ENCODE measurements around the gene SETBP1. TPM values are rescaled to one million over a fixed set of nuclear protein-coding genes. Genes with fewer than 3 reads are reported as not detected.

Gene SETBP1
- total and polyA plus RNA-seq, 3 donors from 2014 or later, result 6.2 to 34.7 (median 33.1) TPM

- no peaks in the 10 kb centered on the region for H3K36me3 ChIP-seq (ENCODE audit: low read depth, missing control alignments)
- TF ChIP-seq CTCF (IDR thresholded peaks at IDR 0.05), result no peak
- no peak for TF ChIP-seq POLR2A (IDR thresholded peaks at IDR 0.05)
- H3K4me1 ChIP-seq, result peaks cover 11% of the 10 kb centered on the region
- intact Hi-C loops (cut with DNase I; ENCODE audit: low total_unique reads), result no loop called here
- H3K9me3 ChIP-seq, result no peaks in the 10 kb centered on the region
- no peak overlapping the region for H3K27ac ChIP-seq
- H3K27me3 ChIP-seq, result no peaks in the 10 kb centered on the region
- DNase-seq, result no peak
- no peak overlapping the region for H3K4me3 ChIP-seq
Measured at GRCh38 chr18:44687421-44687820, 6.7 kb downstream of the SETBP1 start.

GRCh38 chr18:44689736-44690135 is 9.0 kb downstream of the SETBP1 start:
- H3K4me1 ChIP-seq, result no peaks in the 10 kb centered on the region
- no peak overlapping the region for H3K27ac ChIP-seq
- TF ChIP-seq POLR2A (IDR thresholded peaks at IDR 0.05) (no peak), CTCF (IDR thresholded peaks at IDR 0.05) (no peak)
- no peak overlapping the region for H3K4me3 ChIP-seq
- 89 to 98% methylated on average over 3 of the region's 3 CpGs for WGBS, 2 donors
- H3K9me3 ChIP-seq, result no peaks in the 10 kb centered on the region
- H3K27me3 ChIP-seq, result no peaks in the 10 kb centered on the region
- no peaks in the 10 kb centered on the region for H3K36me3 ChIP-seq (ENCODE audit: low read depth, missing control alignments)
- intact Hi-C loops (cut with DNase I; ENCODE audit: low total_unique reads), result no loop called here
- DNase-seq, result no peak

GRCh38 chr18:44691148-44691925 is 10.6 kb downstream of the SETBP1 start:
- DNase-seq, result no peak
- no peaks in the 10 kb centered on the region for H3K36me3 ChIP-seq (ENCODE audit: low read depth, missing control alignments)
- TF ChIP-seq CTCF (IDR thresholded peaks at IDR 0.05) (no peak), POLR2A (IDR thresholded peaks at IDR 0.05) (no peak)
- H3K4me1 ChIP-seq, result peaks cover 13% of the 10 kb centered on the region
- 81 to 86% methylated on average over 4 of the region's 4 CpGs for WGBS, 2 donors
- no peak overlapping the region for H3K4me3 ChIP-seq
- H3K27me3 ChIP-seq, result no peaks in the 10 kb centered on the region
- intact Hi-C loops (cut with DNase I; ENCODE audit: low total_unique reads), result no loop called here
- H3K27ac ChIP-seq, result no peak overlapping the region
- no peaks in the 10 kb centered on the region for H3K9me3 ChIP-seq

GRCh38 chr18:44693030-44693784 is 12.5 kb downstream of the SETBP1 start:
- Histone ChIP-seq H3K27me3 (no peaks in the 10 kb centered on the region), H3K27ac (no peak overlapping the region), H3K9me3 (no peaks in the 10 kb centered on the region), H3K4me3 (no peak overlapping the region), H3K36me3 (ENCODE audit: low read depth, missing control alignments) (no peaks in the 10 kb centered on the region), H3K4me1 (peaks cover 26% of the 10 kb centered on the region)
- no peak for TF ChIP-seq POLR2A (IDR thresholded peaks at IDR 0.05)
- no peak for TF ChIP-seq CTCF (IDR thresholded peaks at IDR 0.05)
- intact Hi-C loops (cut with DNase I; ENCODE audit: low total_unique reads), result no loop called here
- 93 to 96% methylated on average over 3 to 4 of the region's 4 CpGs for WGBS, 2 donors
- DNase-seq, result no peak
